GM12801 (cell line): Measurements from ENCODE around the gene OR1J2.

Experiments used
- TF ChIP-seq, protein P1 (sequence below): IDR thresholded peaks from one replicate; pipeline ENCODE4 v1.5.1; 2011; ENCODE audit warnings: control low read depth; ENCODE audit not compliant: insufficient read length; ENCODE audit errors: extremely low read depth

Gene OR1J2

DNA sequence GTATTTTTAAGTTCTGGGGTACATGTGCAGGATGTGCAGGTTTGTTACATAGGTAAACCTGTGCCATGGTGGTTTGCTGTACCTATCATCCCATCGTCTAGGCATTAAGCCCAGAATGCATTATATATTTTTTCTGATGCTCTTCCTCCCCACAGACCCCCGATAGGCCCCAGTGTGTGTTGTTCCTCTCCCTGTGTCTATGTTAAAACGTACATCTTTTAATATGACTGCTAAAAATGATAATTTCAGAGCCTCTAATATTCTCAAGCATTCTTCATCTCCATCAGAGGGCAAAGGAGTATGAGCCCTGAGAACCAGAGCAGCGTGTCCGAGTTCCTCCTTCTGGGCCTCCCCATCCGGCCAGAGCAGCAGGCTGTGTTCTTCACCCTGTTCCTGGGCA is at the start of gene OR1J2:
Gene OR1J2, plus strand, starts transcription at position 301 of the 400 bp plus-strand sequence. Its CDS starts 0 bp downstream, at position 301.
- TF ChIP-seq, protein P1, sequence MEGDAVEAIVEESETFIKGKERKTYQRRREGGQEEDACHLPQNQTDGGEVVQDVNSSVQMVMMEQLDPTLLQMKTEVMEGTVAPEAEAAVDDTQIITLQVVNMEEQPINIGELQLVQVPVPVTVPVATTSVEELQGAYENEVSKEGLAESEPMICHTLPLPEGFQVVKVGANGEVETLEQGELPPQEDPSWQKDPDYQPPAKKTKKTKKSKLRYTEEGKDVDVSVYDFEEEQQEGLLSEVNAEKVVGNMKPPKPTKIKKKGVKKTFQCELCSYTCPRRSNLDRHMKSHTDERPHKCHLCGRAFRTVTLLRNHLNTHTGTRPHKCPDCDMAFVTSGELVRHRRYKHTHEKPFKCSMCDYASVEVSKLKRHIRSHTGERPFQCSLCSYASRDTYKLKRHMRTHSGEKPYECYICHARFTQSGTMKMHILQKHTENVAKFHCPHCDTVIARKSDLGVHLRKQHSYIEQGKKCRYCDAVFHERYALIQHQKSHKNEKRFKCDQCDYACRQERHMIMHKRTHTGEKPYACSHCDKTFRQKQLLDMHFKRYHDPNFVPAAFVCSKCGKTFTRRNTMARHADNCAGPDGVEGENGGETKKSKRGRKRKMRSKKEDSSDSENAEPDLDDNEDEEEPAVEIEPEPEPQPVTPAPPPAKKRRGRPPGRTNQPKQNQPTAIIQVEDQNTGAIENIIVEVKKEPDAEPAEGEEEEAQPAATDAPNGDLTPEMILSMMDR: no peak

GRCh38 chr9:122463828-122464632 is 46.6 kb upstream of the OR1J2 start:
- TF ChIP-seq, protein P1: no peak

DNA sequence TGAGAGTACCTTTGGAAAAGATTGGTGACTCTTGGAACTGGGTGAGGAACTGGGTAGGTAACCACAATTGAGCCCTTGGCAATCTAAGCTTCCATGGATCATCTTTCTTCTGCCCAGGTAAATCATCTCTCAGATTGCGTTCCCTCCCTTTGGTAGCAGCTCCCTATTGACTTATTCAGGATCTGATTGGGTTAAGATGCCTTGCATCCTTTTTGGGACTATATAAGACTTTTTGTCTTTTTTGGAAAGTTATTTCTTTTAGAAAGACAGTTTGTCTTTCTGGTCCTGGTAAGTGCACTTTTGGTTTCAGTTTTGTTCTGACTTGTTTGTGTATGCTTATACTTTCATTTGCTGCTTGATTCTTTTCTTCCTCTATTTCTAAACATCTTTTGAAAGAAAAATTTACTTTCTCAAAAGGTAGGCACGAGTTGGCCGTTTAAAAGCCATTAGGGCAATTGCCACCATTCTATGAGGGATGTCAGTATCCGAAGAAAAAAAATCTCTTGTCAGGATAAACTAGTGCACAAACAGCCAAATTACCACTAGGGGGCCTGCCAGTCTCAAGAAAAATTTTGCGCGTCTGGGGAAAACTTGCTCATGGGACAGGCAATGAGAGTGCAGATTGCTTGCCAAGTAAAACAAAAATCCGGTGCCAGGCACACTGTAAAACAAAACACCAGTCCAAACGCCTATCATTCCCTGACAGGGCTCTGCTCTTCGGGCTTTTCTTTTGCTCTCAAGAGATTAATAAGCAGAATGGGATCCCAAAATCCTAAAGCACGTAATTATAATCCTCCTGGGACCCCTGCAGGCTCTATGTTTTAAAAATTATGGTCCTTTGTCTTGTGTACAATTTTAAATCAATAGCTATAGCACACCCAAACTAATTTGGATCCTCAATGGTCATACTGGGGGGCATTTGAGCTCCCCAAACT is 45.7 kb upstream of the OR1J2 start:
- TF ChIP-seq, protein P1: no peak

GRCh38 chr9:122466456-122466855 is 44.1 kb upstream of the OR1J2 start:
- TF ChIP-seq, protein P1: no peak

GRCh38 chr9:122468735-122469134 is 41.9 kb upstream of the OR1J2 start:
- TF ChIP-seq, protein P1: no peak

GRCh38 chr9:122474561-122474960 is 36.0 kb upstream of the OR1J2 start:
- TF ChIP-seq, protein P1: no peak

GRCh38 chr9:122475717-122476116 is 34.9 kb upstream of the OR1J2 start:
- TF ChIP-seq, protein P1: no peak
